ENCODE measurements around the gene PRKN.

DNA sequence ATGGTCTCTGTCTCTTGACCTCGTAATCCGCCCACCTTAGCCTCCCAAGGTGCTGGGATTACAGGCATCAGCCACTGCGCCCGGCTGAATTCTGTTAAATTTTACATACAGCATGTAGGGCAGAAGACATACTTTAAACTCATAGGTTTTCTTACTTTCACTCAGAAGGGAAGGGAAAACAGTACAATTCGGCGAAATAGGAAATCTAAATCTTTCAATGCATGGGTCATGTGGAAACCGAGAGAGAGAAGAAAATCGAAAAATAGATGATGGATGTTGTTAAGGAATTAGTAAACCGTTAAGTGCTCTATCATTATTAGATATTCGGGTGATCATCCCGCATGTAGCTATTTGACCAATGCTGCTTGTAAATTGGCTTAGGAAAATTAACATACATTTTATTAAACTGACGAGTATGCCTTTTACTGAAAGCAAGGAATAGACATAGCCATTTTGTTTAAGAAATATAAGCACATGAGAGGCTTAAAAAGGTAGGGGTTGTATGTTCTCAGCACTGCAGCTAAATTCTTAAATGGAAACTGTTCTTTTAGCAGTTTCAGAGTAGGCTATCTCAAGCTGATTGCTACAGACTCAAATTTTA is 1289.0 kb downstream of the PRKN start:
- no peak for TF ChIP-seq ZSCAN29 (IDR thresholded peaks at IDR 0.05)
- TF ChIP-seq, protein P1, sequence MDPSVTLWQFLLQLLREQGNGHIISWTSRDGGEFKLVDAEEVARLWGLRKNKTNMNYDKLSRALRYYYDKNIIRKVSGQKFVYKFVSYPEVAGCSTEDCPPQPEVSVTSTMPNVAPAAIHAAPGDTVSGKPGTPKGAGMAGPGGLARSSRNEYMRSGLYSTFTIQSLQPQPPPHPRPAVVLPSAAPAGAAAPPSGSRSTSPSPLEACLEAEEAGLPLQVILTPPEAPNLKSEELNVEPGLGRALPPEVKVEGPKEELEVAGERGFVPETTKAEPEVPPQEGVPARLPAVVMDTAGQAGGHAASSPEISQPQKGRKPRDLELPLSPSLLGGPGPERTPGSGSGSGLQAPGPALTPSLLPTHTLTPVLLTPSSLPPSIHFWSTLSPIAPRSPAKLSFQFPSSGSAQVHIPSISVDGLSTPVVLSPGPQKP (CRISPR knock-in tag; IDR thresholded peaks at IDR 0.05): no peak
- TF ChIP-seq, protein P2, sequence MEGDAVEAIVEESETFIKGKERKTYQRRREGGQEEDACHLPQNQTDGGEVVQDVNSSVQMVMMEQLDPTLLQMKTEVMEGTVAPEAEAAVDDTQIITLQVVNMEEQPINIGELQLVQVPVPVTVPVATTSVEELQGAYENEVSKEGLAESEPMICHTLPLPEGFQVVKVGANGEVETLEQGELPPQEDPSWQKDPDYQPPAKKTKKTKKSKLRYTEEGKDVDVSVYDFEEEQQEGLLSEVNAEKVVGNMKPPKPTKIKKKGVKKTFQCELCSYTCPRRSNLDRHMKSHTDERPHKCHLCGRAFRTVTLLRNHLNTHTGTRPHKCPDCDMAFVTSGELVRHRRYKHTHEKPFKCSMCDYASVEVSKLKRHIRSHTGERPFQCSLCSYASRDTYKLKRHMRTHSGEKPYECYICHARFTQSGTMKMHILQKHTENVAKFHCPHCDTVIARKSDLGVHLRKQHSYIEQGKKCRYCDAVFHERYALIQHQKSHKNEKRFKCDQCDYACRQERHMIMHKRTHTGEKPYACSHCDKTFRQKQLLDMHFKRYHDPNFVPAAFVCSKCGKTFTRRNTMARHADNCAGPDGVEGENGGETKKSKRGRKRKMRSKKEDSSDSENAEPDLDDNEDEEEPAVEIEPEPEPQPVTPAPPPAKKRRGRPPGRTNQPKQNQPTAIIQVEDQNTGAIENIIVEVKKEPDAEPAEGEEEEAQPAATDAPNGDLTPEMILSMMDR (IDR thresholded peaks at IDR 0.05 in 2 of 3, conservative IDR thresholded peaks at IDR 0.05 in 1 of 3; ENCODE audit: insufficient read depth in 2 of 3, low read depth in 1 of 3, low read length in 3 of 3): no peak
- TF ChIP-seq MYC (IDR thresholded peaks at IDR 0.05; ENCODE audit: low read depth, low read length): no peak
- no peak for TF ChIP-seq MYC (CRISPR knock-in tag; IDR thresholded peaks at IDR 0.05; ENCODE audit: borderline replicate concordance, low read depth)
- TF ChIP-seq JUN (IDR thresholded peaks at IDR 0.05; ENCODE audit: borderline replicate concordance, low read depth, low read length): no peak
- no peak for TF ChIP-seq JUN (CRISPR knock-in tag; IDR thresholded peaks at IDR 0.05; ENCODE audit: borderline replicate concordance)
- no peak for TF ChIP-seq SRSF3 (IDR thresholded peaks at IDR 0.05; ENCODE audit: insufficient read depth, low read length)
- TF ChIP-seq MAZ (CRISPR knock-in tag; conservative IDR thresholded peaks at IDR 0.05 in 1 of 2, IDR thresholded peaks at IDR 0.05 in 1 of 2): no peak
- no peak for TF ChIP-seq ZNF146 (CRISPR knock-in tag; IDR thresholded peaks at IDR 0.05; ENCODE audit: unreplicated experiment)
- TF ChIP-seq BMI1 (IDR thresholded peaks at IDR 0.05; ENCODE audit: low read length): 0 out of 2 replicates have a peak, but pooled peaks have one; percentile 15
- no peak for TF ChIP-seq ZNF239 (CRISPR knock-in tag; IDR thresholded peaks at IDR 0.05)
- TF ChIP-seq TCF7L2 (IDR thresholded peaks at IDR 0.05; ENCODE audit: low read depth, low read length): no peak
- no peak for TF ChIP-seq ESRRA (IDR thresholded peaks at IDR 0.05; ENCODE audit: borderline replicate concordance, low read depth)
- TF ChIP-seq ZFP1 (CRISPR knock-in tag; IDR thresholded peaks at IDR 0.05): no peak
- TF ChIP-seq ZNF311 (CRISPR knock-in tag; IDR thresholded peaks at IDR 0.05): no peak
